AG04450 (cell line): ENCODE measurements around the gene HEMGN. TPM values are rescaled to one million over a fixed set of nuclear protein-coding genes. Genes with fewer than 3 reads are reported as not detected.

ENCODE experiments used
- CTCF ChIA-PET: fragments of 300-600, 350-600 bp; formaldehyde crosslinking; extraction: SDS; loops from one replicate; lab custom pipeline; 2022; ENCODE audit warnings: antibody characterized with exemption, inconsistent platforms; lab: Charles Lee
- POLR2A ChIA-PET: fragments of 350-600 bp; formaldehyde crosslinking; extraction: SDS; loops from one replicate; lab custom pipeline; 2021; ENCODE audit warnings: antibody characterized with exemption, inconsistent platforms; lab: Yijun Ruan, JAX
- DNase-seq: peaks from one replicate; pipeline ENCODE4 v3.0.0-alpha.2; 2011; ENCODE audit warnings: low read depth, low spot score
- H3K27ac ChIP-seq: one replicate; pipeline ENCODE4 v1.5.1; 2012; ENCODE audit warnings: low read depth, low read length, control low read depth
- H3K27me3 ChIP-seq: one replicate; pipeline ENCODE4 v1.6.0; 2012; ENCODE audit warnings: low read length; ENCODE audit not compliant: control insufficient read depth, insufficient read depth
- H3K4me3 ChIP-seq: 2 replicates; pipeline ENCODE4 v1.5.1; 2011; ENCODE audit warnings: mild to moderate bottlenecking, low read depth, low read length, control low read depth
- H3K9me3 ChIP-seq: 2 replicates; pipeline ENCODE4 v1.5.1; 2012; ENCODE audit warnings: low read length; ENCODE audit not compliant: control insufficient read depth, insufficient read depth
- CTCF ChIP-seq: IDR thresholded peaks from 2 replicates; pipeline ENCODE4 v1.5.1; 2011; ENCODE audit warnings: low read depth, low read length, control low read depth, inconsistent platforms
- polyA plus RNA-seq: library from polyadenylated mRNA; depleted of rRNA; stranded (reverse); fragments of >200 nt; gene quantifications from 2 replicates; pipeline ENCODE4 v1.2.3, GENCODE V29; 2011

The HEMGN gene
- polyA plus RNA-seq, 1 experiment: not detected

- POLR2A ChIA-PET: interaction anchor here (0.7 kb wide), 2 partner anchors 202 to 292 kb away, joined by 3 to 4 read pairs; no protein-coding TSS in a partner anchor
- Histone ChIP-seq H3K9me3 (no peaks in the 10 kb centered on the region), H3K4me3 (no peak overlapping the region), H3K27ac (no peak overlapping the region), H3K27me3 (no peaks in the 10 kb centered on the region)
- no peak for TF ChIP-seq CTCF
- no peak for DNase-seq
- CTCF ChIA-PET: no interaction called here
Observed at GRCh38 chr9:97907046-97907445, 30.9 kb downstream of the HEMGN start.

GRCh38 chr9:97906236-97906831 is 31.6 kb downstream of the HEMGN start:
- no peaks in the 10 kb centered on the region for H3K9me3 ChIP-seq
- POLR2A ChIA-PET: interaction anchor here (0.7 kb wide), 2 partner anchors 202 to 292 kb away, joined by 3 to 4 read pairs; no protein-coding TSS in a partner anchor
- H3K27me3 ChIP-seq: no peaks in the 10 kb centered on the region
- H3K4me3 ChIP-seq: no peak overlapping the region
- DNase-seq: no peak
- TF ChIP-seq CTCF: no peak
- no peak overlapping the region for H3K27ac ChIP-seq
- CTCF ChIA-PET: no interaction called here

GRCh38 chr9:97905228-97905627 is 32.7 kb downstream of the HEMGN start:
- ChIA-PET POLR2A (no interaction called here), CTCF (no interaction called here)
- H3K9me3 ChIP-seq: no peaks in the 10 kb centered on the region
- DNase-seq: no peak
- no peaks in the 10 kb centered on the region for H3K27me3 ChIP-seq
- H3K27ac ChIP-seq: no peak overlapping the region
- no peak for TF ChIP-seq CTCF
- no peak overlapping the region for H3K4me3 ChIP-seq

- DNase-seq: no peak
- TF ChIP-seq CTCF: no peak
- ChIA-PET POLR2A (no interaction called here), CTCF (no interaction called here)
- Histone ChIP-seq H3K9me3 (no peaks in the 10 kb centered on the region), H3K4me3 (no peak overlapping the region), H3K27me3 (no peaks in the 10 kb centered on the region), H3K27ac (no peak overlapping the region)
Observed at GRCh38 chr9:97904725-97905124, 33.2 kb downstream of the HEMGN start.

- no peak overlapping the region for H3K27ac ChIP-seq
- no peak for TF ChIP-seq CTCF
- no peak for DNase-seq
- CTCF ChIA-PET: interaction anchor here (1.9 to 5.6 kb wide), 8 partner anchors 9 to 207 kb away, joined by 12 to 78 read pairs (median 39); partner anchors contain the start of genes TRMO and XPA
- H3K27me3 ChIP-seq: no peaks in the 10 kb centered on the region
- H3K4me3 ChIP-seq: no peak overlapping the region
- H3K9me3 ChIP-seq: no peaks in the 10 kb centered on the region
- POLR2A ChIA-PET: no interaction called here
Observed at GRCh38 chr9:97903177-97903576, 34.8 kb downstream of the HEMGN start.
